ENCODE data around the gene NDUFB8.

NDUFB8 gene

GRCh38 chr10:100477970-100478369, 51.7 kb downstream of the NDUFB8 start:
- TF ChIP-seq CTCF (conservative IDR thresholded peaks at IDR 0.05; ENCODE audit: low read length) = no peak
- no peak overlapping the region for H3K4me3 ChIP-seq (ENCODE audit: low read length)
- DNase-seq (ENCODE audit: low read depth) = no peak

Data from AG10803 (cell line).